Muscle layer of duodenum (tissue), 2 donors: ENCODE results near the gene PLA2G1B.

Source experiments
- H3K27ac ChIP-seq: one replicate; pipeline ENCODE4 v1.7.0; 2013; ENCODE audit warnings: mild to moderate bottlenecking, low read length
- H3K27me3 ChIP-seq: one replicate; pipeline ENCODE4 v1.7.0; 2013; ENCODE audit warnings: low read depth, mild to moderate bottlenecking, control low read depth, low read length
- H3K36me3 ChIP-seq, 2 donors: one replicate each; pipeline ENCODE4 v1.7.0; 2013; ENCODE audit warnings: low read length in 2 of 2, control low read depth in 1 of 2, mild to moderate bottlenecking in 1 of 2; ENCODE audit not compliant: insufficient read depth in 2 of 2, control insufficient read depth in 1 of 2
- H3K4me1 ChIP-seq, 2 donors: one replicate each; pipeline ENCODE4 v1.7.0; 2013; ENCODE audit warnings: low read length in 2 of 2, mild to moderate bottlenecking in 2 of 2, control low read depth in 1 of 2, moderate library complexity in 1 of 2; ENCODE audit not compliant: insufficient read depth in 2 of 2, control insufficient read depth in 1 of 2
- H3K4me3 ChIP-seq, 2 donors: one replicate each; pipeline ENCODE4 v1.7.0; 2013; ENCODE audit warnings: low read length in 2 of 2, low read depth in 1 of 2, mild to moderate bottlenecking in 1 of 2
- H3K9me3 ChIP-seq, 2 donors: one replicate each; pipeline ENCODE4 v1.7.0; 2013; ENCODE audit warnings: low read length in 2 of 2, control low read depth in 1 of 2, mild to moderate bottlenecking in 1 of 2; ENCODE audit not compliant: control insufficient read depth in 1 of 2
- donor health status: healthy.

The PLA2G1B gene

GRCh38 chr12:120327593-120327992 is at the start of gene PLA2G1B:
Gene PLA2G1B, minus strand, starts transcription at chr12:120327779. Its CDS starts 26 bp downstream, at chr12:120327753.
- Histone ChIP-seq H3K36me3 (no peaks in the 10 kb centered on the region), H3K4me3 (no peak within 1 kb of the TSS), H3K27ac (no peak within 1 kb of the TSS), H3K9me3 (no peaks in the 10 kb centered on the region), H3K4me1 (no peaks in the 10 kb centered on the region), H3K27me3 (no peaks in the 10 kb centered on the region)

GRCh38 chr12:120376934-120377572 is 49.5 kb upstream of the PLA2G1B start:
- Histone ChIP-seq H3K36me3 (no peaks in the 10 kb centered on the region), H3K27me3 (no peaks in the 10 kb centered on the region), H3K27ac (no peak overlapping the region), H3K4me1 (peaks cover 0 to 4% of the 10 kb centered on the region in 2 donors), H3K4me3 (no peak overlapping the region), H3K9me3 (no peaks in the 10 kb centered on the region)

- no peak overlapping the region for H3K4me3 ChIP-seq
- H3K27me3 ChIP-seq = no peaks in the 10 kb centered on the region
- H3K27ac ChIP-seq = no peak overlapping the region
These were observed 48.8 kb upstream of the PLA2G1B start for GRCh38 chr12:120376416-120376815.

GRCh38 chr12:120376009-120376408 is 48.4 kb upstream of the PLA2G1B start:
- H3K4me3 ChIP-seq = no peak overlapping the region
- no peaks in the 10 kb centered on the region for H3K36me3 ChIP-seq
- H3K27ac ChIP-seq = no peak overlapping the region
- H3K9me3 ChIP-seq = no peaks in the 10 kb centered on the region
- H3K4me1 ChIP-seq = peaks cover 0 to 4% of the 10 kb centered on the region in 2 donors
- peaks cover 4% of the 10 kb centered on the region for H3K27me3 ChIP-seq

More at GRCh38 chr12:120376416-120376815, 48.8 kb upstream of the PLA2G1B start:
- Histone ChIP-seq H3K9me3 (no peaks in the 10 kb centered on the region), H3K4me1 (peaks cover 0 to 4% of the 10 kb centered on the region in 2 donors), H3K36me3 (no peaks in the 10 kb centered on the region)

- Histone ChIP-seq H3K36me3 (no peaks in the 10 kb centered on the region), H3K27me3 (peaks cover 20% of the 10 kb centered on the region), H3K27ac (no peak overlapping the region), H3K4me1 (peaks cover 0 to 13% of the 10 kb centered on the region in 2 donors), H3K4me3 (no peak overlapping the region), H3K9me3 (no peaks in the 10 kb centered on the region)
These were observed 46.1 kb upstream of the PLA2G1B start for GRCh38 chr12:120373683-120374082.

GRCh38 chr12:120370343-120371243 is 43.0 kb upstream of the PLA2G1B start:
- Histone ChIP-seq H3K36me3 (no peaks in the 10 kb centered on the region), H3K27ac (no peak overlapping the region), H3K27me3 (peaks cover 20% of the 10 kb centered on the region), H3K9me3 (no peaks in the 10 kb centered on the region), H3K4me3 (peak overlapping the region in 1 of 2 donors; percentile 33), H3K4me1 (peaks cover 0 to 34% of the 10 kb centered on the region in 2 donors)

- Histone ChIP-seq H3K9me3 (no peaks in the 10 kb centered on the region), H3K27ac (no peak overlapping the region), H3K4me1 (peaks cover 0 to 34% of the 10 kb centered on the region in 2 donors), H3K36me3 (no peaks in the 10 kb centered on the region), H3K4me3 (peak overlapping the region; percentile 33 to 61), H3K27me3 (peaks cover 20% of the 10 kb centered on the region)
These were observed 42.2 kb upstream of the PLA2G1B start for GRCh38 chr12:120369603-120370342.

- H3K9me3 ChIP-seq = no peaks in the 10 kb centered on the region
- peaks cover 0 to 34% of the 10 kb centered on the region in 2 donors for H3K4me1 ChIP-seq
- H3K36me3 ChIP-seq = peaks cover 0 to 3% of the 10 kb centered on the region in 2 donors
- H3K4me3 ChIP-seq = peak within 1 kb of the TSS; percentile 33 to 61
- peaks cover 20% of the 10 kb centered on the region for H3K27me3 ChIP-seq
- H3K27ac ChIP-seq = no peak within 1 kb of the TSS
These were observed 41.4 kb upstream of the PLA2G1B start, which contains the start of gene MSI1 for GRCh38 chr12:120368789-120369602. Gene MSI1, minus strand, starts transcription at chr12:120369164. Its CDS starts 73 bp downstream, at chr12:120369091.

- H3K27ac ChIP-seq = peak overlapping the region; percentile 23
- H3K4me3 ChIP-seq = peak overlapping the region; percentile 44 to 61
- peaks cover 0 to 3% of the 10 kb centered on the region in 2 donors for H3K36me3 ChIP-seq
- peaks cover 20% of the 10 kb centered on the region for H3K27me3 ChIP-seq
- no peaks in the 10 kb centered on the region for H3K9me3 ChIP-seq
- H3K4me1 ChIP-seq = peaks cover 0 to 34% of the 10 kb centered on the region in 2 donors
These were observed 40.6 kb upstream of the PLA2G1B start for GRCh38 chr12:120367924-120368788.
